GM13977 (cell line): ENCODE data around the gene SPARC.
A peak's percentile ranks its signal among the peaks of the same experiment; 100 is the strongest.

ENCODE experiments used
- DNase-seq: peaks from one replicate; pipeline ENCODE4 v3.0.0; 2012; ENCODE audit warnings: low spot score
- in situ Hi-C: fragments of 300-500 bp; cut with MboI; formaldehyde crosslinking; loops from one replicate; pipeline ENCODE4 v1.12.0; 2022; ENCODE audit warnings: low sequenced_read_pairs, low pct_unique_long_range_greater_than_20kb, mixed read lengths, inconsistent platforms; ENCODE audit not compliant: unreplicated experiment
- TF ChIP-seq, protein P1 (sequence below): IDR thresholded peaks from 2 replicates; pipeline ENCODE4 v1.5.1; 2012; ENCODE audit warnings: mild to moderate bottlenecking, control low read depth; ENCODE audit not compliant: insufficient read depth; ENCODE audit errors: extremely low read depth, missing control alignments

Gene SPARC

DNA sequence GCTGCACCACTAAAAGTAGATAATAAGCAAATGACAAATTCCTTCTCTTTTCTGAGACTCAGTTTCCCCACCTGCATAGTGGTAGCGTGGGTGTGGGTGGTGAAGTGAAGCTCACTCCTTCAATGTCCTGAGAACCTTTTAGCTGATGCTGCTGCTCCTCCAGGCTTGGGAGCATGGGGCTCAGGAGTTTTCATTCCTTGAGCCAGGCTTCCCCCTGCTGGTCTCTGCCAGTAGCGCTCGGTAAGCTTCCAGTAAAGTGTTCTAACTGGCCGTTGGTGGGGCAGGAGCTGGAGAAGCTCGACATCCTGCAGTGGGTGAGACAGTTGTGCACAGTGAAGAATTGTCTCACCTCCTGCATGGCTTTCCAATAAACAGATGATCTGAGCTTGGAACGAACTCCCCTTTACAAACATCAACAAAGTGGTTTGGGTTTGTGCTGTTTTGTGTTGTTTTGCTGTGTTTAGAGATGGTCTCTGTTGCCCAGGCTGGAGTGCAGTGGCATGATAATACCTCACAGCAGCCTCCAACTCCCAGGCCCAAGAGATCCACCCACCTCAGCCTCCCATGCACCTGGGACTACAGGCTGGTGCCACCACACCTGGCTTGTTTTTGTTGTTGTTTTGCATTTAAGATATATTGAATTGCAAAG, 34.6 kb downstream of the SPARC start:
- in situ Hi-C loops: loop anchor here (10.0 kb wide), 1 partner anchor 217 kb away; no protein-coding TSS in a partner anchor
- DNase-seq: peak; percentile 77
- TF ChIP-seq, protein P1, sequence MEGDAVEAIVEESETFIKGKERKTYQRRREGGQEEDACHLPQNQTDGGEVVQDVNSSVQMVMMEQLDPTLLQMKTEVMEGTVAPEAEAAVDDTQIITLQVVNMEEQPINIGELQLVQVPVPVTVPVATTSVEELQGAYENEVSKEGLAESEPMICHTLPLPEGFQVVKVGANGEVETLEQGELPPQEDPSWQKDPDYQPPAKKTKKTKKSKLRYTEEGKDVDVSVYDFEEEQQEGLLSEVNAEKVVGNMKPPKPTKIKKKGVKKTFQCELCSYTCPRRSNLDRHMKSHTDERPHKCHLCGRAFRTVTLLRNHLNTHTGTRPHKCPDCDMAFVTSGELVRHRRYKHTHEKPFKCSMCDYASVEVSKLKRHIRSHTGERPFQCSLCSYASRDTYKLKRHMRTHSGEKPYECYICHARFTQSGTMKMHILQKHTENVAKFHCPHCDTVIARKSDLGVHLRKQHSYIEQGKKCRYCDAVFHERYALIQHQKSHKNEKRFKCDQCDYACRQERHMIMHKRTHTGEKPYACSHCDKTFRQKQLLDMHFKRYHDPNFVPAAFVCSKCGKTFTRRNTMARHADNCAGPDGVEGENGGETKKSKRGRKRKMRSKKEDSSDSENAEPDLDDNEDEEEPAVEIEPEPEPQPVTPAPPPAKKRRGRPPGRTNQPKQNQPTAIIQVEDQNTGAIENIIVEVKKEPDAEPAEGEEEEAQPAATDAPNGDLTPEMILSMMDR: peak; percentile 97

DNA sequence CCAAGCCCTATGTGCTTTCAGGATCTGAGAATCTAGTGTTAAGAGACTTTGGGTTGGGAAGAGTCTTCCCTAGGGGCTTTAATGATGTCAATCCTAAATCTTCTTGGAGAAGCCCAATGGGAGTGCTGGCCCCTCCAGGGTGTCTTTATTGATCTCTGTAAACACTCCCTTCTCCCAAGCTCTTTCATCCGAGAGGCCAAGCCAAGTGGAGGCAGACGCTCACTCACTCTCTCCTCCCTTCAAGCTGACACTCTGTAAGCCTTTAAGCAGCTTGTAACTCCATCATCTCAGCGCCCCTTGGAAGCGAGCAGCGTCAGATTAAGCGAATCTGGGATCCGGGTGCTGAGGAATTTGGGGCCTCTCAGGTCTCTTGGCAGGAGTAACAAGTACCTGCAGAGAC, 37.7 kb downstream of the SPARC start:
- in situ Hi-C loops: loop anchor here (10.0 kb wide), 1 partner anchor 124 kb away; no protein-coding TSS in a partner anchor
- DNase-seq: no peak
- TF ChIP-seq, protein P1: no peak

DNA sequence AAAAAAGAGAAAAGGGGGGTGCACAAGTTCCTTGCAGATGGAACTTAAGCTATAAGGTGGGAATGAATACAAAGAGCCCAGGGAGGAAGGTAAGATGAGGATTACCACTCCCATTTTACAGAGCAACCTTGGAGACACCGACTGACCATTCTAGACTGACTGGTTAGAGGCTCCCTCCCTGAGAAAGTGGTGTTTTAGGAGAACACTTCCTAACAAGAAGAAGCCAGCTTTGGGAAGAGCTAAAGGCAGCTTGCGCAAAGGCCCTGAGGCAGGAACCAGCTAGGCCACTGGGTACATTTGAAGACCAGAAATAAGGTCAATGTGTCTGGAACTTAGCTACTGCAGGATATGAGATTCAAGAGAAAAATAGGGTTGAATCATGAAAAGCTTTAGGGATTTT, 38.6 kb downstream of the SPARC start:
- DNase-seq: no peak
- in situ Hi-C loops: loop anchor here (10.0 kb wide), 1 partner anchor 123 kb away; no protein-coding TSS in a partner anchor
- TF ChIP-seq, protein P1: no peak

DNA sequence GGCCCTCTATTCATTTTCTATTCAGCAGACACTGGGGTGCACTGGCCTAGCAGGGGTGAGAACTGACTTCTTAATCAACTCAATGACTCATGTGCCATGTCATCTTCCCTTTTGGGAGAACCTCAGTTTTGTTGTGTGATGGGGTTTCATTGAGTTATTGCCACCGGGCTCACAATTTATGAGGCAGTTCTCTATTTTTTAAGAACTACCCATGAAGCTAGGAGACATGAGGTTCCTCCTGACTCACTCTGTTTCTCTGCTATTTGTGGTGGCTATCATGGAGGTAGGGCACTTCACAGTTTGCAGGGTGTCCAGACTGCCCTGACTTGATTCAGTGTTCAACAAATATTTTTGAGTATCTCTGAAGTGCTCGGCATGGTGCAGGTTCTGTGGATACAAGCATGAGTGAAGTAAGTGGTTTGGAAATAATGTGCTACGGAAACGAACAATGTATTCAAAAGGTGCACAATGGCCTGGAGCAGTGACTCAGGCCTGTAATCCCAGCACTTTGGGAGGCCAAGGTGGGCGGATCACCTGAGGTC, 39.3 kb downstream of the SPARC start:
- DNase-seq: no peak
- TF ChIP-seq, protein P1: no peak
- in situ Hi-C loops: loop anchor here (10.0 kb wide), 1 partner anchor 123 kb away; no protein-coding TSS in a partner anchor

DNA sequence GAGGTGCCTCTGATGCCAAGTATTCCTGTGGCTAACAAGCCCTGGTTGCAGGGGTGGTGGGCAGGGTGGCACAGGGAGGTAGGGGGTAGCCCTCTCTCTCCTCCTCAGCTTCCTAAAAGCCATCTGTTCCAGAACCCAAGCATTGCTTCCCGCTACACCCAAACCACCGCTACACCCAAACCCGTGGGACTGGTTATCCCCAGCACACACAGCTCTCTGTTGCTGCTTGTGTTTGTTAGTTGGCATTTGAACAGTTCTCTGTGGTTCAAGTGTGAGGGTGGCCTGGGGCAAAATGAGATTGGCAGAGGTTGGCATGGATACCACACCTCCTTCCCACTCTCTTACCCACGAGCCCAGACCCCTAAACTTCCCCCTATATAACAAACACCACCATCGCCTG, 40.4 kb downstream of the SPARC start:
- TF ChIP-seq, protein P1: no peak
- in situ Hi-C loops: loop anchor here (10.0 kb wide), 1 partner anchor 122 kb away; no protein-coding TSS in a partner anchor
- no peak for DNase-seq

DNA sequence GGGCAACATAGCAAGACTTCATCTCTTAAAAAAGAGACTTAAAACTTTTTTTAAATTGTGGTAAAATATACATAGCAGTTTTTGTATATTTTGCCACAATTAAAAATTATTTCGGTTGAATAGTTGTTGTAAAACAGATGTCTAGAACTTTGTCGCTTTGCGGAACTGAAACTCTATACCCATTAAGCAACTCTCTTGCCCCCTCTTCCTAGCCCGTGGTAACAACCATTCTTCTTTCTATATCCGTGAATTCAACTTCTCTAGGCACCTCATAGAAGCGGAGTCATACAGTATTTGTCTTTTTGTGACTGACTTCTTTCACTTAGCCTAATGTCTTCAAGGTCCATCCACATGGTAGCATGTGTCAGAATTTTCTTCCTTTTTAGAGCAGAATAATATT, 43.3 kb downstream of the SPARC start:
- DNase-seq: no peak
- in situ Hi-C loops: loop anchor here (10.0 kb wide), 1 partner anchor 119 kb away; no protein-coding TSS in a partner anchor
- TF ChIP-seq, protein P1: no peak
